Smooth muscle cell (in vitro differentiated cells): ENCODE measurements around the gene ALG2. TPM values are rescaled to one million over a fixed set of nuclear protein-coding genes. Genes with fewer than 3 reads are reported as not detected.
A peak's percentile ranks its signal among the peaks of the same experiment; 100 is the strongest.

Experiments used
- DNase-seq: peaks from one replicate; lab custom pipeline; 2025; ENCODE audit not compliant: unreplicated experiment; lab: John Stamatoyannopoulos, UW
- H2AFZ ChIP-seq: fragments of 200-600 bp; sonication (generic); 2 replicates; pipeline ENCODE4 v1.6.0; 2016; ENCODE audit warnings: antibody characterized with exemption, low read depth, mild to moderate bottlenecking
- H3F3A ChIP-seq: fragments of 200-600 bp; sonication (generic); 2 replicates; pipeline ENCODE4 v1.6.0; 2017; ENCODE audit warnings: antibody characterized with exemption, low read depth
- H3K27ac ChIP-seq: fragments of 200-600 bp; sonication (generic); 2 replicates; pipeline ENCODE4 v1.5.1; 2016; ENCODE audit warnings: low read depth, mild to moderate bottlenecking
- H3K27me3 ChIP-seq: fragments of 200-600 bp; sonication (generic); 2 replicates; pipeline ENCODE4 v1.6.1; 2016; ENCODE audit warnings: low read depth, mild to moderate bottlenecking
- H3K36me3 ChIP-seq: fragments of 200-600 bp; sonication (generic); 2 replicates; pipeline ENCODE4 v1.5.1; 2016; ENCODE audit warnings: low read depth
- H3K4me1 ChIP-seq: fragments of 200-600 bp; sonication (generic); 2 replicates; pipeline ENCODE4 v1.5.1; 2016; ENCODE audit warnings: low read depth
- H3K4me2 ChIP-seq: fragments of 200-600 bp; sonication (generic); 2 replicates; pipeline ENCODE4 v1.6.0; 2016; ENCODE audit warnings: mild to moderate bottlenecking
- H3K4me3 ChIP-seq: fragments of 200-600 bp; sonication (generic); 2 replicates; pipeline ENCODE4 v1.5.1; 2016; ENCODE audit warnings: mild to moderate bottlenecking
- H3K79me2 ChIP-seq: fragments of 200-600 bp; sonication (generic); 2 replicates; pipeline ENCODE4 v1.6.0; 2016; ENCODE audit warnings: low read depth, mild to moderate bottlenecking
- H3K9ac ChIP-seq: fragments of 200-600 bp; sonication (generic); 2 replicates; pipeline ENCODE4 v1.6.0; 2016; ENCODE audit warnings: low read depth
- H3K9me3 ChIP-seq: fragments of 200-600 bp; sonication (generic); replicated peaks from 2 replicates; pipeline ENCODE4 v1.5.1; 2016; ENCODE audit warnings: low read depth
- H4K20me1 ChIP-seq: fragments of 200-600 bp; sonication (generic); 2 replicates; pipeline ENCODE4 v1.6.0; 2016; ENCODE audit warnings: low read depth
- CTCF ChIP-seq: fragments of 200-600 bp; sonication (generic); IDR thresholded peaks from 2 replicates; pipeline ENCODE4 v1.5.1; 2017; ENCODE audit warnings: borderline replicate concordance, mild to moderate bottlenecking, antibody characterized with exemption; ENCODE audit not compliant: insufficient read depth, poor library complexity, severe bottlenecking
- WGBS: methylation state at CpG from one replicate; pipeline ENCODE4 v1.1.7; 2016; ENCODE audit warnings: low lambda C conversion rate; 5-methylcytosine and 5-hydroxymethylcytosine counted together
- polyA plus RNA-seq: library from polyadenylated mRNA; unstranded; fragments of >200 nt; fragmentation: Nextera tagmentation; extraction: Ambion mirVana; gene quantifications from 2 replicates; pipeline ENCODE4 v1.2.1, GENCODE V29; 2016
- total RNA-seq: library from RNA; depleted of rRNA; stranded (reverse); fragments of >200 nt; gene quantifications from 2 replicates; pipeline ENCODE4 v1.2.3, GENCODE V29; 2014

ALG2 gene
- total and polyA plus RNA-seq, 2 experiments from 2014 or later = 53.9 to 60.4 TPM

GRCh38 chr9:99222416-99223270, 901 bp upstream of the ALG2 start:
- TF ChIP-seq CTCF = no peak
- Histone ChIP-seq H3K79me2 (peaks cover 86% of the 10 kb centered on the region), H3K4me2 (peak overlapping the region; percentile 98), H3K4me1 (peaks cover 33% of the 10 kb centered on the region), H3F3A (no peaks in the 10 kb centered on the region), H3K27me3 (no peaks in the 10 kb centered on the region), H3K27ac (peak overlapping the region; percentile 99), H3K4me3 (peak overlapping the region; percentile 96), H2AFZ (peak overlapping the region; percentile 87), H3K9ac (peak overlapping the region; percentile 99), H3K36me3 (no peaks in the 10 kb centered on the region), H4K20me1 (peaks cover 79% of the 10 kb centered on the region), H3K9me3 (no peaks in the 10 kb centered on the region)
- no peak for DNase-seq
- 11% methylated on average over 30 of the region's 30 CpGs for WGBS

GRCh38 chr9:99221266-99221620, 499 bp downstream of the ALG2 start:
- peaks cover 79% of the 10 kb centered on the region for H4K20me1 ChIP-seq

GRCh38 chr9:99220011-99220410, 1.7 kb downstream of the ALG2 start:
- H3K36me3 ChIP-seq = peaks cover 6% of the 10 kb centered on the region

More at GRCh38 chr9:99221266-99221620, 499 bp downstream of the ALG2 start:
- H3K27ac ChIP-seq = peak overlapping the region; percentile 99
- TF ChIP-seq CTCF = no peak
- peaks cover 6% of the 10 kb centered on the region for H3K36me3 ChIP-seq
- H3K9ac ChIP-seq = peak overlapping the region; percentile 99
- peaks cover 96% of the 10 kb centered on the region for H3K79me2 ChIP-seq
- H3K27me3 ChIP-seq = no peaks in the 10 kb centered on the region
- peak overlapping the region; percentile 98 for H3K4me2 ChIP-seq
- no peak for DNase-seq
- WGBS = 2% methylated on average over 25 of the region's 25 CpGs
- peak overlapping the region; percentile 87 for H2AFZ ChIP-seq
- H3F3A ChIP-seq = no peaks in the 10 kb centered on the region
- peak overlapping the region; percentile 96 for H3K4me3 ChIP-seq
- H3K4me1 ChIP-seq = peaks cover 33% of the 10 kb centered on the region
- no peaks in the 10 kb centered on the region for H3K9me3 ChIP-seq

More at GRCh38 chr9:99220011-99220410, 1.7 kb downstream of the ALG2 start:
- Histone ChIP-seq H3K79me2 (peaks cover 89% of the 10 kb centered on the region), H3K9ac (no peak overlapping the region), H3K27ac (no peak overlapping the region), H3K4me1 (peaks cover 33% of the 10 kb centered on the region), H2AFZ (no peak overlapping the region), H4K20me1 (peaks cover 79% of the 10 kb centered on the region), H3K4me2 (peak overlapping the region; percentile 98), H3K4me3 (peak overlapping the region; percentile 96), H3K27me3 (no peaks in the 10 kb centered on the region), H3F3A (no peaks in the 10 kb centered on the region), H3K9me3 (no peaks in the 10 kb centered on the region)
- TF ChIP-seq CTCF = no peak
- DNase-seq = no peak
- 90% methylated on average over 4 of the region's 4 CpGs for WGBS
